Lower leg skin (tissue), 4 donors: Measurements from ENCODE around the gene TLR3. TPM values are rescaled to one million over a fixed set of nuclear protein-coding genes. Genes with fewer than 3 reads are reported as not detected.

Experiments
- DNase-seq, 2 donors: peaks; one replicate each; pipeline ENCODE4 v3.0.0-alpha.2; 2019; ENCODE audit warnings: low spot score in 2 of 2
- H3K4me3 ChIP-seq: fragments of 200-600 bp; sonication (generic); 2 replicates; pipeline ENCODE4 v1.5.1; 2017; ENCODE audit warnings: mild to moderate bottlenecking, low read depth; ENCODE audit not compliant: poor library complexity, severe bottlenecking
- POLR2A ChIP-seq, 2 donors: fragments of 450-650 bp; IDR thresholded peaks; one replicate each; pipeline ENCODE4 v1.6.1; 2016 to 2017; ENCODE audit warnings: antibody characterized with exemption in 2 of 2, mild to moderate bottlenecking in 1 of 2, moderate library complexity in 1 of 2
- WGBS, 2 donors: methylation state at CpG; one replicate each; pipeline ENCODE4 v1.1.5; 2018; 5-methylcytosine and 5-hydroxymethylcytosine counted together
- intact Hi-C: fragments of 100-400 bp; cut with DNase I; formaldehyde crosslinking; loops from one replicate; pipeline ENCODE4 v1.15.0; 2023; ENCODE audit warnings: low total_unique reads
- total RNA-seq, 4 donors: library from RNA; depleted of rRNA; stranded (reverse); fragments of >200 nt; gene quantifications; one replicate each; pipeline ENCODE4 v1.1.0, GENCODE V29; 2016
- TF ChIP-seq, protein P1 (sequence below), 3 donors: fragments of 450-650 bp; IDR thresholded peaks; one replicate each; pipeline ENCODE4 v1.5.1; 2016; ENCODE audit warnings: antibody characterized with exemption in 3 of 3, mild to moderate bottlenecking in 3 of 3, moderate library complexity in 2 of 3

TLR3 gene
- total RNA-seq, 4 donors from 2014 or later, result 3.8 to 6.4 (median 5.2) TPM

DNA sequence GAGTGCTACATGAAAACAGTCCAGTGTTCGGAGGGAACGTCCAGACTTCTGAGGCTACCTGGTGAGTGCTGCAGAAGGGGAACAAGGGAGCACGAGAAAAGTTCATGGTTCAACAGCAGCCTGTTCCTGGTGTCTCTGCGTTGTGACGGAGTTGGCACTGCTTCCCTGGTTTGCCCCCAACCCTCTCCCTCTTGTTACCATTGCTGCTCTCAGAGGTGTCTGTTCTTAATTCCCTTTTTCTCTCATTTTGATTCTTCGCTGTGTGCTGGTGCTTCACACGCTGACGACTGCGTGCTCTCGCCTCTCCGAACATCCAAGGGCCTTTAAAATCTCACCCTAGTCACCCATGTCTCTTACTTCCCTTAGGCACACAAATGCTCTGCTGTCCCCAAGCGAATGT, 34.0 kb downstream of the TLR3 start:
- no peak for DNase-seq
- no peak overlapping the region for H3K4me3 ChIP-seq
- TF ChIP-seq, protein P1, sequence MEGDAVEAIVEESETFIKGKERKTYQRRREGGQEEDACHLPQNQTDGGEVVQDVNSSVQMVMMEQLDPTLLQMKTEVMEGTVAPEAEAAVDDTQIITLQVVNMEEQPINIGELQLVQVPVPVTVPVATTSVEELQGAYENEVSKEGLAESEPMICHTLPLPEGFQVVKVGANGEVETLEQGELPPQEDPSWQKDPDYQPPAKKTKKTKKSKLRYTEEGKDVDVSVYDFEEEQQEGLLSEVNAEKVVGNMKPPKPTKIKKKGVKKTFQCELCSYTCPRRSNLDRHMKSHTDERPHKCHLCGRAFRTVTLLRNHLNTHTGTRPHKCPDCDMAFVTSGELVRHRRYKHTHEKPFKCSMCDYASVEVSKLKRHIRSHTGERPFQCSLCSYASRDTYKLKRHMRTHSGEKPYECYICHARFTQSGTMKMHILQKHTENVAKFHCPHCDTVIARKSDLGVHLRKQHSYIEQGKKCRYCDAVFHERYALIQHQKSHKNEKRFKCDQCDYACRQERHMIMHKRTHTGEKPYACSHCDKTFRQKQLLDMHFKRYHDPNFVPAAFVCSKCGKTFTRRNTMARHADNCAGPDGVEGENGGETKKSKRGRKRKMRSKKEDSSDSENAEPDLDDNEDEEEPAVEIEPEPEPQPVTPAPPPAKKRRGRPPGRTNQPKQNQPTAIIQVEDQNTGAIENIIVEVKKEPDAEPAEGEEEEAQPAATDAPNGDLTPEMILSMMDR (IDR thresholded peaks at IDR 0.05), result no peak
- TF ChIP-seq POLR2A (IDR thresholded peaks at IDR 0.05), result no peak
- intact Hi-C loops, result no loop called here
- 95 to 98% methylated on average over 12 of the region's 12 CpGs for WGBS, 2 donors

DNA sequence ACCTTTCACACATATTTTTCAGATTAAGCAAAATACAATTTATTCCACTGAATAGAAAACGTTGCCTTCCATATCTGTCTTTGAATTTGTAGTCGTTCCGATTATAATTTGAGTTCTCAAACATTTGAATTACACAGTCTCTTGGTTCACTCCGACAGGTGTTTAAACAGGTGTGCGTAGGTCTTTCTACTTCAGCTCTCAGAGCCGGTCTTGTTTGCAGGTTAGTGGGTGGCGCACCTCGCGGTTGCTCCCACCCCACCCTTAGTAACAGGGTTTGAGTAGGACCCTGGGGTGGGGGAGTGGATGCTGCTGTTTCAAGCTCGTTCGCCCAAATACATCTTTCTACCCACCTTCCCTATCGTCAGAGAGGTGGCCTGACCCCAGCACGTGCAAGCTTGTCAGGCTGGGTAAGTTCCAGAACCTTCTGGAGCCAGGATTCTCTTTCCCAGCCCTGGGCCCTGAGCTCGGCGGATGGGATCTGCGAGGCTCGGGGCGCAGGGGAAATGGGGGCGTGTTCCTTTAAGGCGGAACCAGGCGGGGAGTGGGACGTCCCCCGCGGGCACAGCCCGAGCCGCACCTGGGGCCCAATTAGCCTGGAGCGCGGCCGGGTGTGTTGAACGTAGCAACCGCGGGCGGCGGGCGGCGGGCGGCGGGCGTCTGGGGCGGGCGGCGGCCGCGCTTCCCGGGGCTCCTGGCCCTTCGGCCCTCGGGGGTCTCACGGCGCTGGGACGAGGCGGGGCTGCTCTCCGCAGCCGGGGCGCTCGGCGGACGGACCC, 35.3 kb downstream of the TLR3 start, which contains the start of gene FAM149A:
Gene FAM149A (plus strand): TSS at position 591 of the 776 bp plus-strand sequence.
- intact Hi-C loops, result no loop called here
- DNase-seq, result peak in 1 of 2 donors; percentile 18
- WGBS, 2 donors, result 17 to 39% methylated on average over 19 to 49 of the region's 57 CpGs
- TF ChIP-seq POLR2A (IDR thresholded peaks at IDR 0.05), result no peak
- TF ChIP-seq, protein P1 (IDR thresholded peaks at IDR 0.05), result no peak
- peak within 1 kb of the TSS; percentile 17 for H3K4me3 ChIP-seq

DNA sequence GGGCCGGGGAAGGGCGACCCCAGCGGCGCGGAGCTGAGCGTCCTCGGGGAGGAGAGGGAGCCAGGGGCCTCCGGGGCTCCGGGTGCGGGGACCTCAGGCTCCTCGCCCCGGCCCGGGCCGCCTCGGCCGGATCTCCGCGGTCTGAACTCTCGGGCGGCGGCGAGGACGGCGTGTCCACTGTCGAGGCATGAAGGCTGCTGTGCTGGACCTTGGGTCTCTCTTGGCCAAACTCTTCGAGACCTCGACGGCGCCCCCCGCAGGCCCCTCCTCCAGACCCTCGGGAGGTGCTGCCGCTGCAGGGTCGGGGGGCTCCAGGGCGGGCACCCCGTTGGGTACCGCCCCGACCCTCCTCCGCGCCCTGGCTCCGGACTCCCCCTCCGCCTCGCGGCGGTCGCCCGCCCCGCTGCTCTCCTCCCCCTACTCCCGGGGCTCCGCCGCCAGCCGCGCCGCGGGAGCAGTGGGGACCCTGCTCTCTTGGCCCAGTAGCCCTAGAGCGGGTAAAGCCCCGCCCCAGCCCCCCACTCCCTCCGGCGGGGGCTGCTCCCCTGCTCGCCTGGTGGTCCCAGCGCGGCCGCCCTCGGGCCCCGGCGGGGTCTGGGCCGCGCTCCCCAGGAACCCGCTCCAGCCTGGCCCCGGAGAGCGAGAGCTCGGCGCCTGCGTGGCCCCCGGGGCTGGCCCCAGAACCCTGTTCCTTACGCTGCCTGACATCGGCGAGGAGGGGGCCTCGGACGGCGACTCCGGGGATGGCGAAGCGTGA, 36.1 kb downstream of the TLR3 start:
- intact Hi-C loops, result no loop called here
- no peak for DNase-seq
- peak overlapping the region; percentile 17 for H3K4me3 ChIP-seq
- TF ChIP-seq POLR2A (IDR thresholded peaks at IDR 0.05), result no peak
- TF ChIP-seq, protein P1 (IDR thresholded peaks at IDR 0.05), result no peak
- WGBS, 2 donors, result 4 to 5% methylated on average over 25 to 36 of the region's 83 CpGs

DNA sequence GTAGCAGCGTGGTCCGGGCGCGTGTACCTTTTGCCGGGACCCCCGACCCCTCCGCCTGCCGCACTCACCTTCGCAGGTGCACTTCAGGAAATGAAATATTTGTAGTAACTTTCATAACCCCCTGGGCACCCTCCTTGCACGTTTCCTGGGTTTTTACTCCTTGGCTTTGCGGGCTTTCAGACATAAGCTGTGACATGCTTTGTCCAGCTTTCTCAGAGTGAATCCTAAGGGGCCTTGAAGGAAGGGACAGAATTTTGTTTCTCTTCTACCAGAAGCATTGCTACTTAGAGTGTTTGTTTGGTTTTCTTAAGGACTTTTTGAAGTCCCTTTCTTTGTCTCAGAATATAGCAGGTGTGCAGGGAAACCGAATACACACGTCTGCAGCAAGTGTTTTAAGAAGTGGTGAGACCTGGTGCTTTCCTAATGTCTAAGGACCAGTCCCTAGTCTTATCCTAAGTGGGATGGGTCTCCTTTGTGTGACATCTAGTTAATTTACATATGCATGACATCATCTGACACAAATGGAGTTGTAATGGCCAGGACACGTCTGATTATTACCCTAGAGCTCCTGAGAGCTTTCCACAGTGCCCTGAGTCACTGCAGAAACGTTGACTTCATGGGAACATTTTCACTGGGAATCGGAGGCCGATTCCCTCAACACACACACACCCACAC, 36.8 kb downstream of the TLR3 start:
- no peak for DNase-seq
- TF ChIP-seq, protein P1 (IDR thresholded peaks at IDR 0.05), result no peak
- no peak for TF ChIP-seq POLR2A (IDR thresholded peaks at IDR 0.05)
- WGBS, 2 donors, result 13 to 21% methylated on average over 17 of the region's 17 CpGs
- H3K4me3 ChIP-seq, result no peak overlapping the region
- intact Hi-C loops, result no loop called here

DNA sequence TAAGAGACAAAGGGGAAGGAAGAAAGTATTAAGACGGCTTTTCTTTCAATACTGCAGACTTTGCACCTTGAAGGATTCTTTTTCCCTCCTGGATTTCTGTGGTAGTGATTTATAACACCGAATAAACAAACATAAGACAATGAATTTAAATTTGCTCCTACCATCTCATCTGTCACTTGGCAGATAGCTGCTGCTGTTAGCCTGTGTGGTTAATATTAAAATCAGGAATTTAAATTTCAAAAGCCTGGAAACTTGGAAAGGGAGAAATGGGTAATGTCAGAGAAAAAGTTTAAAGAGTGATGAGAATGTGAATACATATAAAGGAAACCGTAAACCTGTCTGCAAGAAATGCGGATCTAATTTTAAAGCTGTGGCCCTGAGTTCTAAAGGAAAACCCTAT, 39.0 kb downstream of the TLR3 start:
- DNase-seq, result no peak
- 55 to 68% methylated on average over 4 of the region's 4 CpGs for WGBS, 2 donors
- TF ChIP-seq POLR2A (IDR thresholded peaks at IDR 0.05), result no peak
- TF ChIP-seq, protein P1 (IDR thresholded peaks at IDR 0.05), result no peak
- intact Hi-C loops, result no loop called here
- no peak overlapping the region for H3K4me3 ChIP-seq
